HuH-7 (cell line): ENCODE measurements around the gene ATG10.

Experiments
- DNase-seq: peaks from one replicate; pipeline ENCODE4 v3.0.0; 2011; ENCODE audit warnings: low spot score

The ATG10 gene

DNA sequence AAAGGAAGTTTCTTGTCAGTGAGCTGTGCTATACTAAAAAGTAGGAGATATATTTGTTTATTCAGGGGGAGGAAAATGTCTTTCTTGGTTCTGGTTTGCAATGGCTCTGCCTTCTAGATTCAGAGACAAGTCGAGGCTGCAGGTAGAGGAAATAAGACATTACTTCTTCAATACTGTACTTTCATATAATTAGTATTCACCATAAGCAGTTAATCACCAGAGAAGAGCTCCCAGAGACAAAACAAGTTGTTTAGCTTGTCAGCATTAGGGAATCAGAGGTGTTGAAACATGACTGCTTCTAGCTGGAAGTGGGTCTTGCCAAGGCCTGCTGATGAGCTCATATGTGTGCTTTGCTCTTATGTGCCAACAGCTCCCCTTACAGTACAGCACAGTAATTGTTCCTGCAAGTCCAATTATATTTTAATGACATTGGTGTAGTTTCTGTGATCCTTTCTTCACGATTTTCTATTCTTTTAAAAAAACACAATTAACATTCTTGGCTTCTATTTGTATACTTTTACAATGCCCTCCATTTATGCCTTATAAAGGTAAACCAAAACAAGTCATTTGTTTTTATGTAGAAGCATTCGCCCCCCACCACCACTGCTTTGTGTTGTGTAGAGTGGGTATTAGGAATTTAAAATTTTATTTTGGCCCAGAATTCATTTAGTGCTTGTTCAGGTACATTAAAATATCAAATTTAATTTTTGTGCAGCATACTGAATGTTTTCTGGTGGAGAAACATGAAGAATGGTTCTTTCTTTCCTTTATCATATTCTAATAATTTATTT lies 194.1 kb downstream of the ATG10 start:
- peak; percentile 40 for DNase-seq

DNA sequence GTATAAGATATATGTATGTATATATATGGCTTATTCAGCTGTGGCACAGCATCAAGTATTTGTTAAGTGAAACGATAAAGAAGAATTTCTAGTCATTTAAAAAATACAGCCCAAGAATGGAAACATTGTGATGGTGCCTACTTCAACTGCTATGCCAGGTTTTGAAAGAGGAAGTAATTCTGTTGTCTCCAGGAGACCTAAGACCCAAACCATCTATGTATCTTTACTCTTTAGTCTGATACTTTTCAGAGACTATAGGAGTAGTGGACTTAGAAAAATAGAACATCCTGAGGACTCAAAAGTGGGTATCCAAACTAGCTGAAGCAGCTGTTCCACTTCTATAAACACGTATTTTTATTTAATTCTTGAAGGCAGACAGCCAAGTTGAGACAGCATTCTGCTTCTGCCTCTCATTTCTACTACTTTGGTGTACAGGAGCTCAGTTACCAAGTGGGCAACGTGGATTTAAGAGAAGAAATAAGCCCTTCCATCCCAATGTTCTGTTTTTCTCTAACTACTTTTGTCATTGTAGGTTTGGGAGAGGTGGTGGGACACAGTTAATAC lies 195.6 kb downstream of the ATG10 start:
- no peak for DNase-seq

DNA sequence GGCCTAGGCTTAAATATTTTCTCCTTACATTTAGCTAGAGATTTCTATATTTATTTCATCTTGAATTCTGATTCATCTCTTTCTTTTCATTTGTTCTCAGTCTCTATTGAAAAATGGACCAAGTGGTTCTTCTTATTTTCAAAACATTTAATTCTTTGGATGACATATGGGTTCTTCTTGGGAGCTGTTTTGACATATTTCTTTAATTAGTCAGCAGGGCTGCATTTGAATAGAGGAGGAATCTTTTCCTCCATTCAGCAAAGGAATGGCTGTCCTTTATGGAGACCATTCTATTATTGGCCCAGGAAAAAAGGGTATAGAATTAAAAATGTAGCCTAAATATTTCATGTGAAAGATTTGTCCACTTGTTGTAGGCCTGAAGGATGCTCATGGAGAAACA lies 196.5 kb downstream of the ATG10 start:
- DNase-seq, result no peak

DNA sequence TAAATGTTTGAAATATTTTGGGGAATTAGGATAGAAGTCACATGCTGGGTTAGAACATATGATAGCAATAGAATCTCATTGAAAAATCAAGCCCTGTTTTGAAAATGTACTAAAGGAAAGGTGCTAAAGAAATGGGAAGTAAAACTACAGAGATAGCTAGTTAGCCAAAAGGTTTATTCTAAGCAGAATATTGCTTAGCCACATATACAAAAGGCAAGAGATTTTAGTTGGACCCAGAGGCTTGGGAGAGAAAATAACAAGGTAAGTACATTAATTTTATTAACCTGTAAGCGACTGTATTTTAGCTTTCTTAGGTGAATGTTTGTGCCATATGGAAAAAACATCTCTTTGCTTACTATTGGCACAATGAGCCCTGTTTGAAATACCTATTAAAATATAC lies 198.1 kb downstream of the ATG10 start:
- DNase-seq, result no peak

DNA sequence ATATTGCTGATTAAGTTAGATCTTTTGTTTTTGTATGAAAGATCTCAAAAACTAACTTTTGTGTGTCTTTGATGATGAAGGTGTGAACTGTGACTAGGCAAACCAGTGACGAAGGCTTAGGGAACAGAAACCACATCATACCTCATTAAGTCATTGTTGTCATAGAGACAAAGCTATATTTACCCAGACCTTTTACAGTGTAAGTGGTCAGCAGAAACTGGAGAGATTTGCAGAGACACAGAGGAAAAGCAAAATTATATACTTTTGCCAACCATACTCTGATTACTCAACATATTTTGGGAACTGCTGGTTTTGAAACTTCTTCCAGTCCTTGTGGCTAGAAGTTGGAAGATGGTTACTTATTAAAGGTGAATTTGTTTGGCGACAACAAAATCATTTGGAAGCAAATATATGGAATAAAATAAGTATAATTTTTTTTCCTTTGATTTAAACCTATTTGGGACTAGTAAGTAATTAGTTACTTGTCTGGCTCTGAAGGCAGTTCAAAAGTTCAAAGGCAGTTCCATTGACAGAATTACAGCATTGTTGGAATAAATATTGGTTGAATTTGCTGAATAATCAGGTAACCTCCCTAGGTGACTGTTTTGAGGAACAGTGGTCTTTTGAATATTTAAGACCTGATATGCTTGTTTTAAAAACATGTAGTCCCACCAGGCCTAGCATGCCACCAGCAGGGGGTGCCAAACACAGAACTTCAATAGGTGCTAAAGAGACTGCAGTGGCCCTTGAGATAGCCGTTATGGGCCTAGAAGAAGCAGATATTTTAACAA lies 202.5 kb downstream of the ATG10 start:
- DNase-seq, result peak; percentile 17

DNA sequence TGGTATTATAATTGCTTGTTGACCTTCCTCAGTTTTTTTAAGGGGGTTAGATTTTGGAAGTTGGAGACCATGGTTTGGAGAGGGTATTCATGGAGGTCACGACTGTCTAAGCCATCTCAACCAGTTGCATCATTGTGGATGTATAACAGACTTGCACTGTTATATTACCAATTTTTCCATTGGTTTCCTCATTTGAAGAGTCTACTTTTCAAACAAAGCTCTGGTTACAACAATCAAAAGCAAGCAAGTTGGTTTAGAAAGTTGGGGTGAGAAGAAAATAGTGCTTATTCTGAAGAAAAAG lies 203.0 kb downstream of the ATG10 start:
- DNase-seq, result no peak

DNA sequence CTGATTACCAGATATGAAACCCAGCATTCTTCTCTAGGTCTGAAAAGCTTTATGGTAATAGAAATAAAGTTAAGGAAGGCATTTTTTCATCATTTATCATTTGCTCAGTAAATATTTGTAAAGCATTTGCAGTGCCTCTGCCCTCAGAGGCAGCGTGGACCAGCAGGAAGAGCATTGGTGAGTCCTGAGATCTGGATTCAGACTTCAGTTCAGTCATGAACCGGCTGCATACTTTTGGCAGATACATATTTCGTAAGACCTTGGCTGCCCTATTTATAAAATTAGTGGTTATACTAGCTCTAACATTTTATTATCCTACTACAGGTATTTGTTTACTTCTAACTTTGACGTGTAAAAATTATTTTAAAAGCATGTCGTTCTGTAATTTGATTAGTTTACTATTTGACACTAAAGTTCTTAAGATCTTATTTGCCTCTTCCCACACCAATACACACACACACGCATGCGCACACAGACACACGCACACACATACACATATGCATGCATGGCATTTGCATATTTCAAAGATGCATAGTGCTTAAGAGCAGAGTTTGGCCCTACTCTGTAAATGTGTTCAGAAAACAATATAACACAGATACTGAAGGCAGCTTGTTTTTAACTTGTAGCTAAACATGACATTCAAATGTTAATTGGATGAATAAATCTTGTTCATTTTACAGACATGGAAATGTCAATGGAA lies 204.4 kb downstream of the ATG10 start:
- DNase-seq, result no peak

DNA sequence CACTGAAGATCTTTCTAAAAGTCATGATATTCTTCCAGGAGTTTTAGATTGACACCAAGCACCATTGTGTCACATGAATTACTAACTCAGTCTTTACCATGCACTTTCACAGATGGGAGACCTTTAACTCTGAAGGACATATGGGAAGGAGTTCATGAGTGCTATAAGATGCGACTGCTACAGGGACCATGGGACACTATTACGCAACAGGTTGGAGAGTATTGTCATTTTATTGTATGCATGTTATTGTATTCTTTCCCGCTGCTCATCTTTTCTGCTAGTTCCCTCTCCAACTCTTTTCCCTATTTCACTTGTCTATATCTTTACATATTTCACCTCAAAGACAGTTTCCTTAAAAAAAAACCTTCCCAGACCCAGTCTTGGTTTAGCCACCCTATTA lies 206.6 kb downstream of the ATG10 start:
- no peak for DNase-seq

DNA sequence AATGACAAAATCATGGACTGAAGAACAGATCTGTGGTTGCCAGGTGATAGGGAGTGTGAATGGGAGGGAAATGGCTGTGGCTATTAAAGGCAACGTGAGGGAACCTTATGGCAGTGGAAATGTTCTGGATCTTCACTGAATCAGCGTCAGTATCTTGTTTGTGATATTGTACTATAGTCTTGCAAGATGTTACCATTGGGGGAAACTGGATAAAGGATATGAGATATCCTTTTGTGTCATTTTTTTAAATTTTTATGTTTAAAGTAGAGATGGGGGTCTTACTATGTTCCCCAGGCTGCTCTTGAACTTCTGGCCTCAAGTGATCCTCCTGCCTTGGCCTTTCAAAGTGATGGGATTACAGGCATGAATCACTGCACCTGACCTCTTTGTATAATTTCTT lies 210.8 kb downstream of the ATG10 start:
- DNase-seq, result no peak

DNA sequence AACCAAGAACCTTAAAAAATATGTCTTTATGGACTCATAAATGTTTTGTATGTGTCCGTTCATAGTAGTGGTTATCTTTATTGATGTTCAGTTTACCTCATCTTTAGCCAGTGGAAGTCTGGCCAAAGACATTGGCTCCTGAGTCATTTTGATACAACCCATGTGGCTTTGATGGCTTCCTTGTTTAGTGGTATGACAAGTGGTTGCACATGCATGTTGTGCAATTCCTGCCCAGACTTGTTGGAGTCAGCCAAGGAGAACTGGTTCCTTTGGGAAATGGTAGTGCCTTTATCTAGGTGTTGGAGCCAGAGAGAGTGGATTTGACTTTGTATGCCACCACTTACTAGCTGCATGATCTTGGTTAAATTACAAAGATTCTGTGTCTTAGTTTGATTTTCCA lies 212.0 kb downstream of the ATG10 start:
- no peak for DNase-seq

DNA sequence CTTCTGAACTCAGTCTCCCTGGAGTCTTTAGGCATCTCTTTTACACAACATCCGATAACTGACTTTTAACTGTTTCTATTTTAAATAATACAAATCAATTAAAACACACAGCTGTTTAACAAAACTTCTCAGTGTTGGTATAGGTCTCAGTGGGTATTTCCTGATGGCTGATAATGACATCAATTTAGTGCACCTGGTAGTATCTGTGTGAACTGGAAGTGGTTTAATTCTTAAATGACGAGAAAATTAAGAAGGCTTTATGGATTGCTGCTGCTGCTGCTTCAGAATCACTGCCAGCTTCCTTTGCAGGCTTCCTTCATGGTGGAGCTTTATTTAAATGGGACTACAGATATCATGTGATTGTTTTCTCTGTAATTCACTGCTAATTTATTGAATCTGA lies 214.0 kb downstream of the ATG10 start:
- DNase-seq, result no peak

DNA sequence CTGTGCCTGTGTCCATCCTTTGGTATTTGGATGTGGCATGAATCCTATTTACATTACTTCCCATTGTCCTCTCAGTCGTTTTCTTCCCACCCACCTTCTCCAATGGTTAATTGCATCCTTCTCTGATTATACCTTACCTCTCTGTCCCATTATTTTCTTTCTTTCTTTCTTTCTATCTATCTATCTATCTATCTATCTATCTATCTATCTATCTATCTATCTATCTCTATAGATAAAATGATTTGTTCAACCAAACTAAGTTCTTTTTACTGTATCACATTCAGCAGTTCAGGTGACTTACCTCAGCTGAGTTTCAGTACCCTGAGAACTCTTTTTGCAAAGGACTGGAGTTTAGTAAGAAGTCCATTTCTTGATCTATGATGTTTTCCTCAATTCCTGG lies 225.7 kb downstream of the ATG10 start:
- no peak for DNase-seq

DNA sequence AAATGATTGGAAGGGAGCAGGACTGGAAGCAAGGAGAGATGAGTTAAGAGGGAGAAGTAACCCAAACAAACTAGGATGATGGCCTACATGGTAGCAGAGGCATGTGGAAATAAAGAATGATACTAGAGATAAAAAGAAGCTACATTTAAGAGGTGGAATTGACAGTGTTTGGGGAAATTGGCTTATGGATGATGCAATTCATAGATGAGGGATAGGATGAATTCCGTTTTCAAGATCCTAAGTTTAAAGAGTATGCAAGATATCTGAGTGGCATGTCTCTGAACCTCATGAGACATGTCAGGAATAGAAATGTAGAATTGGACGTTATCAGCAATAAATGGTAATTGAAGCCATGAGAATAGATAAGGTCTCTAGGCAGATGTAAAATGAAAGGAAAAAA lies 232.7 kb downstream of the ATG10 start:
- no peak for DNase-seq

DNA sequence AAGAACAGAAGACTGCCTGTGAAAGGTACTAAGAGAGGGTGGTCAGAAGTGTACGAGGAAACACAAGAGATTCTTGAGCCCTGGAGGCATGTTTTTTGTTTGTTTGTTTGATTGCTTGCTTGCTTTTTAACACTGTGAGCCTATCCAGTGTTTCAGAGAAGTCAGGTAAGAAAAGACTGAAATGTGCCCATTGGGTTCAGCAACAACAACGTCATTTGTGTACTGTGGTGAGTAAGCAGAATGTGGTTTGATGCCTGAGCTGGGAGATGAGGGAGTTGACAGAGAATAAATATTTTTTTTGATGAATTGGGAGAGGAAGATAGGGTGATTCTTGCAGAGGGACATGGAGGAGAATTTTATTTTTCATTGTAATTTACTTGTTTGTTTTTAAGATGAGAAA lies 233.2 kb downstream of the ATG10 start:
- DNase-seq, result no peak

DNA sequence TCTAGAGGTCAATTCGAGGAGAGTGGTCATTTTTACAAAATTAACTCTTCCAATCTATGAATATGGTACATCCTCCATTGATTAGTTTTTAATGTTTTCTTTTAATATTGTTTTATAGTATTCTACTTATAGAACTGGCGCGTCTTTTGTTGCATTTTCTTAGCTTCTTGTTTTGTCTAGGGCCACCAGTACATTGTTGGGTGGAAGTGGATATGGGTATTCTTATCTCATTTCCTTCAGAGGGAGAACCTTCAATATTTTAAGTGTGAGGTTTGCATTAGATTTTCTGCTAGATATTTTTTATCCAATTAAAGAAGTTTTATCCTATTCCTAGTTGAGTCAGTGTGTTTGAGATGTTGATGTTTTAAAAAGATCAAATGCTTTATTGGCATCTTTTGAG lies 236.5 kb downstream of the ATG10 start:
- no peak for DNase-seq

DNA sequence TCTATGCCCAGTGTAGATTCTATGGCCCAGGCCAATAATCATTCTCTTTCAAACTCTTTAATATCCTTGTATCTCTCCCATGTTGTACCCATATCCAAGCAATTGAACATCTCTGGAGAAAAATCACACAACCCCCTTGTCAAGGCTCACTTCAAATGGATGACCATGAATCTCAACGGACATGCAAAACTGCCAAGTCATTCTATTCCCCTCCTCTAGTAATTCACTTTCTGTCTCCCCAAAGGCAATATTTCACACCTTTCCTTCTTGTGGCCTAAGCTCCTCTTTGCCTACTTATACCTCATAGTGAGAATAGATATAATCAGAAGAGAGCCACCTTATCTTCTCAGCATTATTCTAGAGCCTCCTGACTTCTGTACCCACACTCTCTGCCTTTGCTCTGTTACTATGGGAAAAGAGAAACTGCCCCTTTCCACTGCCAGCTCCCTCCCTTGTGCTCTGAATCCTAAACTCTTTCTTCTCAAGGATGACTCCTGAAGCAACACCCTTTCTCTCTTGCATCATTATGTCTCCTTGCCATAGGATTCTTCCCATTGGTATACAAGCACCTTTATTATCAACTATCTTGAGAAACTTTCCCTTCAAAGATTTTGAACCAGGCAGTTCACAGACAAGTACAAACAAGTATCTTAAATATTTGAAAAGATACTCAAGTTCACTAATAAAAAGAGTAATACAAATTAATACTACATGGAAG lies 240.2 kb downstream of the ATG10 start:
- DNase-seq, result no peak

DNA sequence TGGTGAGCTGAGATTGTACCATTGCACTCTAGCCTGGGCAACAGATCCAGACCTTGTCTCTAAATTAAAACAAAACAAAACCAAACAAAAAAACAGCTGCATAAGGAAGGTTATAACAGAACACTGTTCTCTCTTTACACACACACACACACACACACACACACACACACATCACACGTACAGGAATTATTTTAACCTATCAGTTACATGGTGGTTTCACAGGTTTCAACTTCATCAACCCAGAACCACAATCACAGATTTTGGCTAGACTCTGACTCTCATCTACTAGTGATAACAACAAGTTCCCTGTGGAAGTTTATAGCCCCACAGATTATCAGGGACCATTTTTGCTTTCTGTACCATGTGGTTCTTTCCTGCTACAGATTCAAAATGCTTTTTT lies 246.1 kb downstream of the ATG10 start:
- no peak for DNase-seq

DNA sequence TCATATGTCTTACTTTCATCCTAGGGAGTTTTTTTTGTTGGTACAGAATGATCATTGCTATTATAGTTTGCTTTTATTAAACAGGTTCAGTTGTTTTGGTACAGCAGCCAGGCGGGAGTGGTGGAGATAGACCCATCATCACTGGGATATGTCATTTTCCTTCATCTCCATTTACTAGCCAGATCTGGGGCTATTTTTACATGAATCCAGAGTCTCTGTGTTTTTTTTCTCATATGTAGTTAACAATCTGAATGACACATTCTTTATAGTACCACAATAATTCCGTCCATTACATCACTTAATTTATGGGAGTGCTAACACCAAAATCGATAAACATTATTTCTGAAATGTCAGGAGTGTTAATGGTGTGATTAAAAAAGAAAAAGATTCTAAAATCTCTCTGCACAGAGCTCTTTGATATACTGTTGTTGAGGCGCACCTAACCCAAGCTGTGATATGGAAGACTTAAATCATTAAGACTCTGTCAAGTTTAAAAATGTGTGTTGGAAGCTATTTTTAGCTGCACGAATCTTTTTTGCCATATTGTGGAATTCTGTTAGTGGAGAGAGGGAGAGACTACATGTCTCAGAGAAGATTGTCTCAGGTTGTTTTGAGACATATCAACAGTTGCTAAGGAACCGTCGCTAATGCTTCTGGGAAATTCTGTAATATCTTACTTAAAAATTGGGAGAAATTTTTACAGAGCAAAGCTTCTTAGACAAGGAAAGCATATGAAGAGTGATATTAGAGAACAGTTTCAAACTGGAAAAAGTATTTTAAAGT lies 246.7 kb downstream of the ATG10 start:
- DNase-seq, result no peak

DNA sequence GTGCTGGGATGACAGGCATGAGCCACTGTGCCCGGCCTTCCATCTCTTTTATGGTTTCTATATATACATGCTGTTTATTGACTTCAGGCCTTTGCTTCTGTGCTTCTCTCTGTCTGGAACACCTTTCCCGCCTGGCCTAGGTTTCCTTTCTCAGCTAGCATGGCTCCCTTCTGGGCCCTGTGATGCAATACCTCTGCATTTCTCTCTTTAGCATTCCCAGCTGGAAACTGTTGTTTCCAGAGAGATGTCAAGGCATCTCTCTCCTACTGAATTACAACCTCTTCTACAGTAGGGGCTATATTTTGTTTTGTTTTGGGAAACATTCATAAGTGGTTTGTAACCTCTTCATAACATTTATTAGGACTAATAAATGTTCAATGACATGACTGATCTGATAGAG lies 249.2 kb downstream of the ATG10 start:
- DNase-seq, result no peak

DNA sequence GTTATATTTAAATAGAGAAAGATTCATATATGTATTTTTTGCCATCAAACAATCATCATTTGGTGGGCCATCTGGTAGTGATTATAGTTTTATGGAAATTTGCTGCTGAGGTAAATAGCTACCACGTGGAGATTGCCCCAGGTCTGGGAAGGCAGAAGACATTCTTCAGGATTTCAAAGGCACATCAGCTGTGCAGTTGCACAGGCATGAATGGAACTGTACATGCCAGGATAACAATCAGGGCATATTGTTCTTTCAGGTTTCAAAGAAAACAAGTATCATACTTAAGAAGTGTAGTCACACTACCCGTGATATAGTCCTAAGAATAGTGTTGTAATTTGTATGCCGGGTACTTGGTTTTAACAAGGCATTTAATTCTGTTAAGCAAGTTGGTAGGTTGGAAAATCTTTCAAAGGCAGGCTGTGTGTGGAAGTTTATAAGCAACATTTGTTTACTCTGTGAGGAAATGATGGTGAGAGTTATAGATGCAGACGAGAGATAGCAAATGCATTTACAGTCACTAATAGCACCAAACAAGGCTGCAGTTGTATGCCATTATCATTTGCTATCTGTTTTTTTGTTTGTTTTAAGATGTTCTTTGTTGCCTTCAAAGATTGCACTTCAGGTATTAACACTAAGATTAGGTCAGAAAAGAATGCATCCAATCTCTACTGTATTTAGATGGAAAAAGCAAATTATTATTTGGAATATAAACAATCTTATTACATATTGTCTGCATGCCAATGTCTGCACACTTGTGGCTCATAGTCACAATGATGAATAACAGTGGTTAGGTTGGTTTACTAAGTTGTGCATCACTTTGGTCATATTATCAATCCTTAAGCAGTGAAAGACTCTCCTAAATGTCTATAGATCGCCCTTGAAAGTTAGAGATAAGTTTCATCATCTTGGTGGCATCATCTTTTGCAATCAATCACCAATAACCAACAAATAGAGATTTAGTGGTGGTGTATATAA lies 251.1 kb downstream of the ATG10 start:
- DNase-seq, result no peak
